Neural cell (in vitro differentiated cells): Measurements from ENCODE around the gene LRBA. TPM values are rescaled to one million over a fixed set of nuclear protein-coding genes. Genes with fewer than 3 reads are reported as not detected.

Experiments used
- H2AFZ ChIP-seq: fragments of 200-600, 300-800 bp; sonication (generic), shearing (Covaris generic); 2 replicates; pipeline ENCODE4 v1.6.0; 2014; ENCODE audit warnings: low read depth, mild to moderate bottlenecking, antibody characterized with exemption, low read length, moderate library complexity
- H3F3A ChIP-seq: fragments of 200-600 bp; shearing (Covaris generic); 2 replicates; pipeline ENCODE4 v1.6.1; 2016; ENCODE audit warnings: mild to moderate bottlenecking, moderate library complexity, mixed read lengths, antibody characterized with exemption, low read length; ENCODE audit not compliant: insufficient read depth, poor library complexity, severe bottlenecking
- H3K27ac ChIP-seq: fragments of 200-600, 300-800 bp; sonication (generic), shearing (Covaris generic); 2 replicates; pipeline ENCODE4 v1.5.1; 2014; ENCODE audit warnings: mild to moderate bottlenecking, low read length, moderate library complexity
- H3K27me3 ChIP-seq: fragments of 300-800, 200-600 bp; sonication (generic), shearing (Covaris generic); 2 replicates; pipeline ENCODE4 v1.6.0; 2014; ENCODE audit warnings: mild to moderate bottlenecking, low read depth, low read length, moderate library complexity; ENCODE audit not compliant: insufficient read depth
- H3K36me3 ChIP-seq: fragments of 300-800, 200-600 bp; sonication (generic), shearing (Covaris generic); 2 replicates; pipeline ENCODE4 v1.5.1; 2014; ENCODE audit warnings: mild to moderate bottlenecking, antibody characterized with exemption, low read length, moderate library complexity; ENCODE audit not compliant: insufficient read depth
- H3K4me2 ChIP-seq: fragments of 300-800, 200-600 bp; sonication (generic), shearing (Covaris generic); 2 replicates; pipeline ENCODE4 v1.6.0; 2014; ENCODE audit warnings: mild to moderate bottlenecking, low read length
- H3K4me3 ChIP-seq: fragments of 300-800, 200-600 bp; sonication (generic), shearing (Covaris generic); 2 replicates; pipeline ENCODE4 v1.5.1; 2014; ENCODE audit warnings: mild to moderate bottlenecking, low read length, moderate library complexity
- H3K79me2 ChIP-seq: fragments of 200-600 bp; shearing (Covaris generic); replicated peaks from 2 replicates; pipeline ENCODE4 v1.6.0; 2014; ENCODE audit warnings: mild to moderate bottlenecking, low read length, moderate library complexity; ENCODE audit not compliant: insufficient read depth
- H3K9ac ChIP-seq: fragments of 300-800, 200-600 bp; sonication (generic), shearing (Covaris generic); 2 replicates; pipeline ENCODE4 v1.6.1; 2016; ENCODE audit warnings: mild to moderate bottlenecking, low read length, mixed read lengths
- H3K9me2 ChIP-seq: fragments of 200-600 bp; shearing (Covaris generic); 2 replicates; pipeline ENCODE4 v1.6.1; 2016; ENCODE audit warnings: mild to moderate bottlenecking, low read length, mixed read lengths; ENCODE audit not compliant: insufficient read depth
- H3K9me3 ChIP-seq: fragments of 200-600, 300-800 bp; sonication (generic), shearing (Covaris generic); 2 replicates; pipeline ENCODE4 v1.6.1; 2016; ENCODE audit warnings: mild to moderate bottlenecking, mixed run types, low read length, moderate library complexity, mixed read lengths
- H4K20me1 ChIP-seq: fragments of 200-600 bp; shearing (Covaris generic); 2 replicates; pipeline ENCODE4 v1.6.1; 2016; ENCODE audit warnings: mild to moderate bottlenecking, mixed run types; ENCODE audit not compliant: insufficient read depth
- CTCF ChIP-seq: fragments of 450-650 bp; IDR thresholded peaks from 2 replicates; pipeline ENCODE4 v1.5.1; 2014; ENCODE audit warnings: antibody characterized with exemption, mild to moderate bottlenecking, moderate library complexity; ENCODE audit not compliant: poor library complexity, severe bottlenecking
- EP300 ChIP-seq: fragments of 450-650 bp; conservative IDR thresholded peaks from 2 replicates; pipeline ENCODE4 v1.6.1; 2014; ENCODE audit warnings: antibody characterized with exemption, mild to moderate bottlenecking, moderate library complexity; ENCODE audit not compliant: poor library complexity, severe bottlenecking
- EZH2 ChIP-seq: fragments of 200-600, 300-800 bp; shearing (Covaris generic), sonication (generic); IDR thresholded peaks from 2 replicates; pipeline ENCODE4 v1.6.1; 2014; ENCODE audit warnings: antibody characterized with exemption, low read length, borderline replicate concordance, mild to moderate bottlenecking; ENCODE audit not compliant: insufficient read depth, poor library complexity, severe bottlenecking
- MXI1 ChIP-seq: fragments of 450-650 bp; conservative IDR thresholded peaks from 2 replicates; pipeline ENCODE4 v1.6.1; 2014; ENCODE audit warnings: antibody characterized with exemption, mild to moderate bottlenecking; ENCODE audit not compliant: poor library complexity, severe bottlenecking
- POLR2AphosphoS5 ChIP-seq: IDR thresholded peaks from 2 replicates; pipeline ENCODE4 v1.6.1; 2012
- RAD21 ChIP-seq: fragments of 450-650 bp; conservative IDR thresholded peaks from 2 replicates; pipeline ENCODE4 v1.6.1; 2014; ENCODE audit warnings: antibody characterized with exemption, mild to moderate bottlenecking, moderate library complexity
- REST ChIP-seq: IDR thresholded peaks from 2 replicates; pipeline ENCODE4 v1.6.1; 2012; ENCODE audit warnings: borderline replicate concordance
- SMC3 ChIP-seq: fragments of 450-650 bp; conservative IDR thresholded peaks from 2 replicates; pipeline ENCODE4 v1.6.1; 2014; ENCODE audit warnings: antibody characterized with exemption, mild to moderate bottlenecking, moderate library complexity; ENCODE audit not compliant: poor library complexity
- TAF1 ChIP-seq: IDR thresholded peaks from 2 replicates; pipeline ENCODE4 v1.6.1; 2012; ENCODE audit warnings: low read depth
- polyA plus RNA-seq: library from polyadenylated mRNA; depleted of rRNA; stranded (reverse); fragments of >200 nt; gene quantifications from 2 replicates; pipeline ENCODE4 v1.2.3, GENCODE V29; 2014

The LRBA gene
- polyA plus RNA-seq, 1 donor from 2014 or later = 7.1 TPM

GRCh38 chr4:150852216-150852615 lies 162.9 kb downstream of the LRBA start:
- no peak overlapping the region for H3K4me3 ChIP-seq
- H3K9ac ChIP-seq = no peak overlapping the region
- no peaks in the 10 kb centered on the region for H3K9me3 ChIP-seq
- no peaks in the 10 kb centered on the region for H4K20me1 ChIP-seq
- no peaks in the 10 kb centered on the region for H3K27me3 ChIP-seq
- H3K4me2 ChIP-seq = no peak overlapping the region
- H3K79me2 ChIP-seq = no peaks in the 10 kb centered on the region
- H3F3A ChIP-seq = no peaks in the 10 kb centered on the region
- H3K27ac ChIP-seq = no peak overlapping the region
- no peak overlapping the region for H2AFZ ChIP-seq
- H3K9me2 ChIP-seq = no peaks in the 10 kb centered on the region
- H3K36me3 ChIP-seq = no peaks in the 10 kb centered on the region
- TF ChIP-seq CTCF = no peak

- Histone ChIP-seq H4K20me1 (no peaks in the 10 kb centered on the region), H3K4me2 (no peak overlapping the region), H3K79me2 (no peaks in the 10 kb centered on the region), H3K9me2 (no peaks in the 10 kb centered on the region), H3K9me3 (no peaks in the 10 kb centered on the region), H3K27me3 (no peaks in the 10 kb centered on the region), H3K27ac (no peak overlapping the region), H3K4me3 (no peak overlapping the region), H3K36me3 (no peaks in the 10 kb centered on the region), H3F3A (no peaks in the 10 kb centered on the region), H2AFZ (no peak overlapping the region), H3K9ac (no peak overlapping the region)
- TF ChIP-seq RAD21 = no peak
- TF ChIP-seq POLR2AphosphoS5 = no peak
- no peak for TF ChIP-seq REST
- no peak for TF ChIP-seq TAF1
- TF ChIP-seq MXI1 = no peak
Observed at GRCh38 chr4:150849016-150849415, 166.1 kb downstream of the LRBA start.

- no peak overlapping the region for H3K27ac ChIP-seq
- no peaks in the 10 kb centered on the region for H3K9me2 ChIP-seq
- H4K20me1 ChIP-seq = no peaks in the 10 kb centered on the region
- no peaks in the 10 kb centered on the region for H3F3A ChIP-seq
- no peak for TF ChIP-seq RAD21
- TF ChIP-seq TAF1 = no peak
- no peak for TF ChIP-seq POLR2AphosphoS5
- TF ChIP-seq CTCF = no peak
- TF ChIP-seq SMC3 = no peak
- no peak for TF ChIP-seq MXI1
- TF ChIP-seq EP300 = no peak
- TF ChIP-seq EZH2 = no peak
- no peak for TF ChIP-seq REST
- no peak overlapping the region for H3K4me3 ChIP-seq
- no peaks in the 10 kb centered on the region for H3K79me2 ChIP-seq
- H3K36me3 ChIP-seq = no peaks in the 10 kb centered on the region
- H3K9me3 ChIP-seq = no peaks in the 10 kb centered on the region
- H3K27me3 ChIP-seq = no peaks in the 10 kb centered on the region
- H3K9ac ChIP-seq = no peak overlapping the region
- no peak overlapping the region for H3K4me2 ChIP-seq
- H2AFZ ChIP-seq = no peak overlapping the region
Observed at GRCh38 chr4:150828159-150828558, 186.9 kb downstream of the LRBA start.
